Measurements from ENCODE around the gene TIMM17B.

Gene TIMM17B

GRCh38 chrX:48918643-48919340 lies 21.2 kb upstream of the TIMM17B start, which contains the start of gene PIM2:
PIM2 (minus strand) TSS chrX:48919024; CDS start chrX:48918834, 190 bp downstream.
- DNase-seq = peak; percentile 97

GRCh38 chrX:48918301-48918642 lies 20.7 kb upstream of the TIMM17B start:
- peak; percentile 49 for DNase-seq

GRCh38 chrX:48917139-48918001 lies 19.8 kb upstream of the TIMM17B start:
- DNase-seq = peak; percentile 93

- no peak for DNase-seq
Measured at GRCh38 chrX:48914593-48915493, 17.3 kb upstream of the TIMM17B start.

- DNase-seq = no peak
Measured at GRCh38 chrX:48913605-48914366, 16.2 kb upstream of the TIMM17B start.

- peak; percentile 91 for DNase-seq
Measured at GRCh38 chrX:48911412-48912182, 14.0 kb upstream of the TIMM17B start, which contains the start of gene SLC35A2. SLC35A2 (minus strand) TSS chrX:48911646; CDS start chrX:48911636, 10 bp downstream.

GRCh38 chrX:48910926-48911411 lies 13.4 kb upstream of the TIMM17B start:
- DNase-seq = peak; percentile 53

GRCh38 chrX:48909703-48910294 lies 12.2 kb upstream of the TIMM17B start:
- no peak for DNase-seq

GRCh38 chrX:48908600-48908999 lies 11.0 kb upstream of the TIMM17B start:
- peak; percentile 4 for DNase-seq

GRCh38 chrX:48905090-48905790 lies 7.7 kb upstream of the TIMM17B start:
- DNase-seq = no peak

- DNase-seq = no peak
Measured at GRCh38 chrX:48904626-48905025, 7.1 kb upstream of the TIMM17B start.

GRCh38 chrX:48904180-48904579 lies 6.6 kb upstream of the TIMM17B start:
- no peak for DNase-seq

- DNase-seq = no peak
Measured at GRCh38 chrX:48903290-48903689, 5.7 kb upstream of the TIMM17B start.

GRCh38 chrX:48902776-48903175 lies 5.2 kb upstream of the TIMM17B start:
- DNase-seq = no peak

GRCh38 chrX:48902135-48902534 lies 4.6 kb upstream of the TIMM17B start:
- no peak for DNase-seq

- no peak for DNase-seq
Measured at GRCh38 chrX:48901069-48901468, 3.5 kb upstream of the TIMM17B start.

- no peak for DNase-seq
Measured at GRCh38 chrX:48899078-48899410, 1.5 kb upstream of the TIMM17B start.

- peak; percentile 91 for DNase-seq
Measured at GRCh38 chrX:48897157-48897624, 377 bp downstream of the TIMM17B start.

GRCh38 chrX:48896611-48897011 lies 957 bp downstream of the TIMM17B start:
- DNase-seq = peak; percentile 39

GRCh38 chrX:48894891-48895290 lies 2.7 kb downstream of the TIMM17B start:
- no peak for DNase-seq

All from NCI-H69 (cell line).